Neuronal stem cell (in vitro differentiated cells): ENCODE results near the gene NPBWR2.

Experiments
- DNase-seq: peaks from one replicate; pipeline ENCODE4 v3.0.0-alpha.2; 2013; ENCODE audit warnings: low spot score
- H2AFZ ChIP-seq: one replicate; pipeline ENCODE4 v1.6.1; 2013; ENCODE audit warnings: mild to moderate bottlenecking, low read length, inconsistent platforms
- H2AK5ac ChIP-seq: 2 replicates; pipeline ENCODE4 v1.6.1; 2013; ENCODE audit warnings: low read depth, mild to moderate bottlenecking, inconsistent platforms, low read length, moderate library complexity, mixed read lengths
- H2BK120ac ChIP-seq: 2 replicates; pipeline ENCODE4 v1.6.1; 2013; ENCODE audit warnings: low read depth, mild to moderate bottlenecking, inconsistent platforms, low read length, moderate library complexity, mixed read lengths
- H2BK12ac ChIP-seq: one replicate; pipeline ENCODE4 v1.6.1; 2013; ENCODE audit warnings: low read length, inconsistent platforms
- H2BK15ac ChIP-seq: 2 replicates; pipeline ENCODE4 v1.6.1; 2013; ENCODE audit warnings: mild to moderate bottlenecking, low read length, inconsistent platforms, mixed read lengths
- H2BK5ac ChIP-seq: one replicate; pipeline ENCODE4 v1.6.1; 2013; ENCODE audit warnings: inconsistent platforms, mild to moderate bottlenecking, low read length, moderate library complexity
- H3K14ac ChIP-seq: one replicate; pipeline ENCODE4 v1.6.1; 2013; ENCODE audit warnings: low read length, inconsistent platforms
- H3K18ac ChIP-seq: 2 replicates; pipeline ENCODE4 v1.6.1; 2013; ENCODE audit warnings: low read length, inconsistent platforms
- H3K23ac ChIP-seq: 2 replicates; pipeline ENCODE4 v1.6.1; 2013; ENCODE audit warnings: low read depth, mild to moderate bottlenecking, mixed read lengths, low read length, inconsistent platforms; ENCODE audit not compliant: poor library complexity
- H3K27ac ChIP-seq: replicated peaks from 3 replicates; pipeline ENCODE4 v1.5.1; 2013; ENCODE audit warnings: low read length, inconsistent platforms
- H3K27me3 ChIP-seq, 3 experiments: 2 replicates each; pipeline ENCODE4 v1.6.1; 2013; ENCODE audit warnings: low read length in 3 of 3, mild to moderate bottlenecking in 2 of 3, inconsistent platforms in 1 of 3, low read depth in 1 of 3, mixed read lengths in 1 of 3, moderate library complexity in 1 of 3; ENCODE audit not compliant: control insufficient read depth in 3 of 3, insufficient read depth in 3 of 3
- H3K36me3 ChIP-seq, 2 donors: replicated peaks in 1 of 2; 2 replicates each; pipeline ENCODE4 v1.6.1; 2013; ENCODE audit warnings: low read length in 2 of 2; ENCODE audit not compliant: control insufficient read depth in 2 of 2, insufficient read depth in 2 of 2
- H3K4ac ChIP-seq: 2 replicates; pipeline ENCODE4 v1.6.1; 2013; ENCODE audit warnings: inconsistent platforms, mild to moderate bottlenecking, low read length, moderate library complexity
- H3K4me1 ChIP-seq, 2 donors: 1 replicate in 1 of 2; 2 replicates in 1 of 2; pipeline ENCODE4 v1.6.1; 2013; ENCODE audit warnings: low read length in 2 of 2, low read depth in 1 of 2; ENCODE audit not compliant: control insufficient read depth in 2 of 2, insufficient read depth in 1 of 2
- H3K4me2 ChIP-seq: one replicate; pipeline ENCODE4 v1.6.1; 2013; ENCODE audit warnings: mild to moderate bottlenecking, low read length, inconsistent platforms; ENCODE audit not compliant: insufficient read depth, poor library complexity, severe bottlenecking
- H3K4me3 ChIP-seq, 2 donors: 2 replicates each; pipeline ENCODE4 v1.5.1; 2013; ENCODE audit warnings: low read length in 2 of 2, mild to moderate bottlenecking in 2 of 2, inconsistent platforms in 1 of 2, moderate library complexity in 1 of 2
- H3K79me1 ChIP-seq: one replicate; pipeline ENCODE4 v1.6.1; 2013; ENCODE audit warnings: low read depth, mild to moderate bottlenecking, inconsistent platforms, low read length, moderate library complexity
- H3K9ac ChIP-seq: one replicate; pipeline ENCODE4 v1.6.1; 2013; ENCODE audit warnings: mild to moderate bottlenecking, low read depth, low read length, inconsistent platforms; ENCODE audit not compliant: poor library complexity
- H3K9me3 ChIP-seq, 2 donors: replicated peaks in 1 of 2; 2 replicates each; pipeline versions ENCODE3 to v1.6.1; 2013; ENCODE audit warnings: low read length in 2 of 2, mild to moderate bottlenecking in 2 of 2, inconsistent platforms in 1 of 2, low read depth in 1 of 2, mixed read lengths in 1 of 2, moderate library complexity in 1 of 2; ENCODE audit not compliant: control insufficient read depth in 2 of 2, insufficient read depth in 1 of 2
- H4K8ac ChIP-seq: one replicate; pipeline ENCODE4 v1.6.1; 2013; ENCODE audit warnings: low read depth, mild to moderate bottlenecking, inconsistent platforms, low read length, moderate library complexity
- H4K91ac ChIP-seq: one replicate; pipeline ENCODE4 v1.6.1; 2013; ENCODE audit warnings: low read length, low read depth, mild to moderate bottlenecking, inconsistent platforms; ENCODE audit not compliant: poor library complexity
- WGBS, 2 donors: extraction: QIAGEN DNeasy Blood & Tissue Kit; methylation state at CpG; one replicate each; pipeline ENCODE4 v1.1.7; 2013; ENCODE audit warnings: missing lambda C conversion rate in 2 of 2, mixed read lengths in 1 of 2; ENCODE audit not compliant: insufficient read length in 2 of 2, insufficient replicate concordance in 1 of 2; ENCODE audit errors: extremely low coverage in 2 of 2; 5-methylcytosine and 5-hydroxymethylcytosine counted together

Gene NPBWR2

GRCh38 chr20:64114356-64114971, 7.1 kb upstream of the NPBWR2 start:
- H3K4ac ChIP-seq: peak overlapping the region; percentile 69
- no peak for DNase-seq
- H3K18ac ChIP-seq: peak overlapping the region; percentile 19
- peaks cover 0 to 2% of the 10 kb centered on the region in 2 donors for H3K4me1 ChIP-seq
- peak overlapping the region in 1 of 2 donors; percentile 36 for H3K4me3 ChIP-seq
- H2AFZ ChIP-seq: no peak overlapping the region
- H3K36me3 ChIP-seq: no peaks in the 10 kb centered on the region
- H3K23ac ChIP-seq: peak overlapping the region; percentile 80
- no peak overlapping the region for H3K27ac ChIP-seq
- H4K91ac ChIP-seq: no peak overlapping the region
- H3K27me3 ChIP-seq: peaks cover 0 to 56% (median 0%) of the 10 kb centered on the region in 3 experiments
- peak overlapping the region; percentile 53 for H2BK5ac ChIP-seq
- no CpG with 5 or more reads among the region's 14 CpGs for WGBS, 2 donors
- H2BK120ac ChIP-seq: no peak overlapping the region
- H3K14ac ChIP-seq: no peak overlapping the region
- H4K8ac ChIP-seq: no peak overlapping the region
- H2AK5ac ChIP-seq: no peak overlapping the region
- no peak overlapping the region for H2BK12ac ChIP-seq
- no peak overlapping the region for H2BK15ac ChIP-seq
- H3K9ac ChIP-seq: no peak overlapping the region
- H3K79me1 ChIP-seq: peaks cover 3% of the 10 kb centered on the region
- no peaks in the 10 kb centered on the region for H3K9me3 ChIP-seq
- no peak overlapping the region for H3K4me2 ChIP-seq

- Histone ChIP-seq H3K4me3 (no peak overlapping the region), H3K23ac (peak overlapping the region; percentile 80)
- no peak for DNase-seq
These were observed 6.5 kb upstream of the NPBWR2 start for GRCh38 chr20:64113796-64114355.

GRCh38 chr20:64113444-64113775, 6.0 kb upstream of the NPBWR2 start:
- Histone ChIP-seq H3K36me3 (no peaks in the 10 kb centered on the region), H3K4ac (no peak overlapping the region), H3K79me1 (peaks cover 3% of the 10 kb centered on the region), H3K27ac (no peak overlapping the region), H3K23ac (peak overlapping the region; percentile 80), H3K4me1 (peaks cover 0 to 2% of the 10 kb centered on the region in 2 donors), H3K9ac (no peak overlapping the region), H3K27me3 (peaks cover 0 to 60% (median 0%) of the 10 kb centered on the region in 3 experiments), H2BK120ac (peak overlapping the region; percentile 31), H4K91ac (no peak overlapping the region), H3K18ac (peak overlapping the region; percentile 17), H2BK15ac (peak overlapping the region; percentile 11), H2BK5ac (peak overlapping the region; percentile 13), H3K9me3 (no peaks in the 10 kb centered on the region), H2AK5ac (peak overlapping the region; percentile 61), H4K8ac (no peak overlapping the region), H3K4me2 (no peak overlapping the region), H2BK12ac (no peak overlapping the region), H3K4me3 (no peak overlapping the region), H2AFZ (no peak overlapping the region), H3K14ac (no peak overlapping the region)
- no CpG with 5 or more reads among the region's 6 CpGs for WGBS, 2 donors
- DNase-seq: no peak

More at GRCh38 chr20:64113796-64114355, 6.5 kb upstream of the NPBWR2 start:
- Histone ChIP-seq H3K36me3 (no peaks in the 10 kb centered on the region), H3K27ac (no peak overlapping the region), H2BK120ac (no peak overlapping the region), H3K27me3 (peaks cover 0 to 60% (median 0%) of the 10 kb centered on the region in 3 experiments), H3K4me2 (no peak overlapping the region), H3K9ac (no peak overlapping the region), H3K14ac (peak overlapping the region; percentile 89), H3K18ac (peak overlapping the region; percentile 28), H2BK15ac (no peak overlapping the region), H2AFZ (no peak overlapping the region), H3K4me1 (peaks cover 0 to 2% of the 10 kb centered on the region in 2 donors), H2BK5ac (peak overlapping the region; percentile 53), H3K4ac (no peak overlapping the region), H3K9me3 (no peaks in the 10 kb centered on the region), H2BK12ac (no peak overlapping the region), H2AK5ac (peak overlapping the region; percentile 61), H3K79me1 (peaks cover 3% of the 10 kb centered on the region), H4K8ac (no peak overlapping the region), H4K91ac (no peak overlapping the region)
- WGBS, 2 donors: no CpG with 5 or more reads among the region's 13 CpGs

GRCh38 chr20:64112691-64113443, 5.5 kb upstream of the NPBWR2 start:
- Histone ChIP-seq H2BK5ac (peak overlapping the region; percentile 13), H4K8ac (no peak overlapping the region), H2AK5ac (peak overlapping the region; percentile 61), H2AFZ (no peak overlapping the region), H2BK15ac (peak overlapping the region; percentile 11), H3K9me3 (no peaks in the 10 kb centered on the region), H3K18ac (peak overlapping the region; percentile 17), H4K91ac (peak overlapping the region; percentile 53), H3K4ac (no peak overlapping the region), H3K79me1 (peaks cover 3% of the 10 kb centered on the region), H3K4me1 (peaks cover 0 to 2% of the 10 kb centered on the region in 2 donors), H3K4me2 (no peak overlapping the region), H2BK12ac (no peak overlapping the region), H3K9ac (peak overlapping the region; percentile 21), H3K27ac (no peak overlapping the region), H3K27me3 (peaks cover 0 to 65% (median 0%) of the 10 kb centered on the region in 3 experiments), H3K23ac (no peak overlapping the region), H3K36me3 (no peaks in the 10 kb centered on the region), H2BK120ac (peak overlapping the region; percentile 31), H3K14ac (no peak overlapping the region), H3K4me3 (no peak overlapping the region)
- no CpG with 5 or more reads among the region's 18 CpGs for WGBS, 2 donors
- DNase-seq: no peak
